PFSK-1 (cell line): ENCODE results near the gene TIAL1.

Source experiments
- FOXP2 ChIP-seq: optimal IDR thresholded peaks from 2 replicates; pipeline ENCODE3; 2011; ENCODE audit warnings: borderline replicate concordance, control low read depth, inconsistent platforms; ENCODE audit not compliant: insufficient read depth; ENCODE audit errors: extremely low read length, extremely low read depth
- POLR2AphosphoS5 ChIP-seq: IDR thresholded peaks from 2 replicates; pipeline ENCODE4 v1.6.1; 2012; ENCODE audit warnings: low read depth, mild to moderate bottlenecking, control low read depth, low read length, moderate library complexity
- SIN3A ChIP-seq: IDR thresholded peaks from 2 replicates; pipeline ENCODE4 v1.6.1; 2012; ENCODE audit warnings: mild to moderate bottlenecking, low read length, moderate library complexity, borderline replicate concordance; ENCODE audit not compliant: insufficient read depth
- TAF1 ChIP-seq: IDR thresholded peaks from 2 replicates; pipeline ENCODE4 v1.6.1; 2012; ENCODE audit warnings: low read length, control low read depth, borderline replicate concordance; ENCODE audit not compliant: insufficient read depth
- TF ChIP-seq, protein P1 (sequence below), 2 experiments: IDR thresholded peaks; 2 replicates each; pipeline versions ENCODE4 v1.6.1 to v1.8.0; 2011 to 2012; ENCODE audit warnings: low read depth in 2 of 2, low read length in 2 of 2, control low read depth in 1 of 2, inconsistent platforms in 1 of 2, mild to moderate bottlenecking in 1 of 2, moderate library complexity in 1 of 2; ENCODE audit not compliant: insufficient read depth in 1 of 2

TIAL1 gene

DNA sequence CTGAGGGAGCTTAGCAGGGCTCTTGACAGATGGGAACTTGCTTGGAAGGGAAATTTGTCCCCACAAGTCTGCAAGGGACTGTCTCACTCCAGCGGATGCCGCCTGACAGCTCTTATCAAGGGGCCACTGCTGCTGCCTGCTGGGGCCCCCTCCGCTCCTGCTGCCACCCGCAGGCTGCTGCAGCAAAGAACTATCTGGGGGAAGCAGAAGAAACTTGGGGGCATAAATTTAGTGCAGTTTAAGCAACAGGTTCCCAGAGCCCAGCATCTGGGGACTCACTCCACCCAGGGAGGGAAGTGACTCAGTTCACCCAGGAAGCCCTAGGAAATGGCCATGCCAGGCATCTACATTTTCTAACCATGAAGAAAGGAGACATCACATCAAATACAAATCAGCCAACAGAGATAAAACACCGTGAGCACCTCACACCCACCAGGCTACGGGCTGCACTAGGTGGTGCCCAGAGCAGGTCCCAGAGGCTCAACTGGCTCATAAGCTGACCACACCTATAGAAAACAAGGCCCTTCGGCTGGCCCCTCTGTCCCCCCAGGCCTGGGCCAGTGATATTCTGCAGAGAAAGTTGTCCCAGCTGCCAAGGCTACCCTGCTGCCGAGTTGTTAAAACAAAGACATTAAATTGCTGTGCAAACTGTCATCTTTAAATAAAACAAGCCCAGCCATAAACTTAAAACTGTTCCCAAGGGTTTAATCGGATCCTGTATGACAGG is 58.0 kb downstream of the TIAL1 start:
- TF ChIP-seq TAF1 (no peak), POLR2AphosphoS5 (no peak), FOXP2 (no peak), SIN3A (no peak)
- TF ChIP-seq, protein P1, sequence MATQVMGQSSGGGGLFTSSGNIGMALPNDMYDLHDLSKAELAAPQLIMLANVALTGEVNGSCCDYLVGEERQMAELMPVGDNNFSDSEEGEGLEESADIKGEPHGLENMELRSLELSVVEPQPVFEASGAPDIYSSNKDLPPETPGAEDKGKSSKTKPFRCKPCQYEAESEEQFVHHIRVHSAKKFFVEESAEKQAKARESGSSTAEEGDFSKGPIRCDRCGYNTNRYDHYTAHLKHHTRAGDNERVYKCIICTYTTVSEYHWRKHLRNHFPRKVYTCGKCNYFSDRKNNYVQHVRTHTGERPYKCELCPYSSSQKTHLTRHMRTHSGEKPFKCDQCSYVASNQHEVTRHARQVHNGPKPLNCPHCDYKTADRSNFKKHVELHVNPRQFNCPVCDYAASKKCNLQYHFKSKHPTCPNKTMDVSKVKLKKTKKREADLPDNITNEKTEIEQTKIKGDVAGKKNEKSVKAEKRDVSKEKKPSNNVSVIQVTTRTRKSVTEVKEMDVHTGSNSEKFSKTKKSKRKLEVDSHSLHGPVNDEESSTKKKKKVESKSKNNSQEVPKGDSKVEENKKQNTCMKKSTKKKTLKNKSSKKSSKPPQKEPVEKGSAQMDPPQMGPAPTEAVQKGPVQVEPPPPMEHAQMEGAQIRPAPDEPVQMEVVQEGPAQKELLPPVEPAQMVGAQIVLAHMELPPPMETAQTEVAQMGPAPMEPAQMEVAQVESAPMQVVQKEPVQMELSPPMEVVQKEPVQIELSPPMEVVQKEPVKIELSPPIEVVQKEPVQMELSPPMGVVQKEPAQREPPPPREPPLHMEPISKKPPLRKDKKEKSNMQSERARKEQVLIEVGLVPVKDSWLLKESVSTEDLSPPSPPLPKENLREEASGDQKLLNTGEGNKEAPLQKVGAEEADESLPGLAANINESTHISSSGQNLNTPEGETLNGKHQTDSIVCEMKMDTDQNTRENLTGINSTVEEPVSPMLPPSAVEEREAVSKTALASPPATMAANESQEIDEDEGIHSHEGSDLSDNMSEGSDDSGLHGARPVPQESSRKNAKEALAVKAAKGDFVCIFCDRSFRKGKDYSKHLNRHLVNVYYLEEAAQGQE (IDR thresholded peaks at IDR 0.05; ENCODE audit: insufficient read depth in 1 of 2, low read depth in 2 of 2, low read length in 2 of 2) = no peak

GRCh38 chr10:119537953-119538630 is 58.7 kb downstream of the TIAL1 start:
- TF ChIP-seq, protein P1 (IDR thresholded peaks at IDR 0.05; ENCODE audit: insufficient read depth in 1 of 2, low read depth in 2 of 2, low read length in 2 of 2) = no peak
- no peak for TF ChIP-seq POLR2AphosphoS5
- no peak for TF ChIP-seq SIN3A
- no peak for TF ChIP-seq TAF1
- no peak for TF ChIP-seq FOXP2

- TF ChIP-seq FOXP2 (no peak), POLR2AphosphoS5 (no peak), SIN3A (no peak), TAF1 (no peak)
- TF ChIP-seq, protein P1 (IDR thresholded peaks at IDR 0.05; ENCODE audit: insufficient read depth in 1 of 2, low read depth in 2 of 2, low read length in 2 of 2) = no peak
Observed at GRCh38 chr10:119536508-119537025, 60.2 kb downstream of the TIAL1 start.

DNA sequence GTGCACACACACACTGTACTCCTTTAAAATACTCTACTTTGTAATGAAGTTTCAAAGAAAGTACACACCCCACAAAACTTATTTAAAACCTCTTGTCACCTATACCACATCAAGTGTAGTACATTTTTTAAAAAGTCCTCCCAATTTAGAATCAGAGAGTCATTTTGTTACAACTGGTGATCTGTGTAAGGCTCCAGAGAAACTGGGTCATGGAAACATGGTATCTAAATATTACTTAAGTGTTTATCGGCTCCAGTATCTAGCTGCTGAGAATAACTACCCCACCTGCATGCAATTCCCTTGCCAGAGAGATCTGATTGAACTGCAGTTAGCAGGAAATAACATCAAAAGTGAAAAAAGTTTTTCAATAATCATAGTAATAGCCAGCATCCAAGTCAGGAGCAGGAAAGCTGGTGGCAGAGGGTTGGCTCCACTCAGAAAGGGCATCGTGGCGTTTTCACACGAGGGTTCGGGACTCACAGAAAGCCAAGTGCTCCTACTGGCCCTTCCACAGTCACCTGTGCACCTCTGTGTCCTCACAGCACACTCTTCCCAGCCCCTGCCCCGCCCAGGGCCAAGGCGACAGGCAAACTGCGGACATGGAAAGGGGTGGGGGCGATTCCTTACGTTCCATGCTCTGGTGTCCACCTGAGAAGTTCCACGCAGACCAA is 60.8 kb downstream of the TIAL1 start:
- TF ChIP-seq TAF1 = no peak
- TF ChIP-seq, protein P1 (IDR thresholded peaks at IDR 0.05; ENCODE audit: insufficient read depth in 1 of 2, low read depth in 2 of 2, low read length in 2 of 2) = no peak
- TF ChIP-seq FOXP2 = no peak
- TF ChIP-seq POLR2AphosphoS5 = no peak
- no peak for TF ChIP-seq SIN3A
